Central memory CD8-positive, alpha-beta T cell (primary cell): ENCODE data around the gene PCIF1.
"Not testable (repeated sequence)": the region's sequence is repeated elsewhere in the genome, so short reads cannot be mapped to it uniquely, and the experiment has no call there.

Source experiments
- ATAC-seq: fragments of 150-1000 bp; cut with Tn5 transposase; replicated peaks from 2 replicates; pipeline ENCODE4 v1.10.0; 2022; ENCODE audit warnings: mild to moderate bottlenecking, moderate FRiP score, moderate number of reproducible peaks; ENCODE audit not compliant: poor library complexity, severe bottlenecking; ENCODE audit errors: extremely low read depth
- DNase-seq, 2 donors: peaks; one replicate each; pipeline ENCODE4 v3.0.0; 2021; ENCODE audit warnings: low spot score in 2 of 2
- H3K27ac Mint-ChIP-seq: one replicate; pipeline ENCODE4 v1.8.0; 2022; ENCODE audit warnings: low read depth, mild to moderate bottlenecking, moderate library complexity, mixed read lengths
- H3K27me3 Mint-ChIP-seq: one replicate; pipeline ENCODE4 v1.8.0; 2022; ENCODE audit warnings: mixed read lengths
- H3K36me3 Mint-ChIP-seq: one replicate; pipeline ENCODE4 v1.8.0; 2022; ENCODE audit warnings: mild to moderate bottlenecking, moderate library complexity, mixed read lengths; ENCODE audit not compliant: insufficient read depth
- H3K4me1 Mint-ChIP-seq: one replicate; pipeline ENCODE4 v1.8.0; 2022; ENCODE audit warnings: mixed read lengths
- H3K4me3 Mint-ChIP-seq: one replicate; pipeline ENCODE4 v1.8.0; 2022; ENCODE audit warnings: mild to moderate bottlenecking, moderate library complexity, mixed read lengths
- H3K9me3 Mint-ChIP-seq: one replicate; pipeline ENCODE4 v1.8.0; 2022; ENCODE audit warnings: mixed read lengths

Gene PCIF1

GRCh38 chr20:45896641-45897161, 37.8 kb upstream of the PCIF1 start:
- DNase-seq (no peak), ATAC-seq (no peak)
- peaks cover 19% of the 10 kb centered on the region for H3K36me3 Mint-ChIP-seq
- peaks cover 27% of the 10 kb centered on the region for H3K4me1 Mint-ChIP-seq
- H3K27ac Mint-ChIP-seq, result no peak overlapping the region
- H3K4me3 Mint-ChIP-seq, result no peak overlapping the region
- no peaks in the 10 kb centered on the region for H3K27me3 Mint-ChIP-seq
- no peaks in the 10 kb centered on the region for H3K9me3 Mint-ChIP-seq

DNA sequence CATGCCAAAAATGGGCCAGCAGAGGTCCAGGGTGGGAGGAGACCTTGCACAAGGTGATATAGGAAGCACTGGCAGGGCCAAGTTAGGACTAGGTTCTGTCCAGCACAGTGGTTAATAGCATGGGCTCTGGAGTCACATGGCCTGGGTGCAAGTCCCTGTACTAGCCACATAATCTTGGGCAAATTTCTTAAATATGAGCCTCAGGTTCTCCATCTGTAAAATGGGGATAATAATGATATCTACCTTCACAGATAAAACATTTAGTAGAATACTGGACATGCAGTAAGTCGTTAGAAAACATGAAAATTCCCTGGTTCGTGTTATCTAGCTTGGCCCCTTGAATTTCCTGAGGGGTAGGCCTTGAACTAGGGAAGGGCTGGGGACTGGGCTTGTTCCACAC, 37.2 kb upstream of the PCIF1 start:
- Mint-ChIP-seq H3K27ac (no peak overlapping the region), H3K27me3 (no peaks in the 10 kb centered on the region), H3K4me1 (peaks cover 23% of the 10 kb centered on the region), H3K4me3 (no peak overlapping the region), H3K36me3 (peaks cover 19% of the 10 kb centered on the region), H3K9me3 (no peaks in the 10 kb centered on the region)
- DNase-seq (no peak), ATAC-seq (no peak)

DNA sequence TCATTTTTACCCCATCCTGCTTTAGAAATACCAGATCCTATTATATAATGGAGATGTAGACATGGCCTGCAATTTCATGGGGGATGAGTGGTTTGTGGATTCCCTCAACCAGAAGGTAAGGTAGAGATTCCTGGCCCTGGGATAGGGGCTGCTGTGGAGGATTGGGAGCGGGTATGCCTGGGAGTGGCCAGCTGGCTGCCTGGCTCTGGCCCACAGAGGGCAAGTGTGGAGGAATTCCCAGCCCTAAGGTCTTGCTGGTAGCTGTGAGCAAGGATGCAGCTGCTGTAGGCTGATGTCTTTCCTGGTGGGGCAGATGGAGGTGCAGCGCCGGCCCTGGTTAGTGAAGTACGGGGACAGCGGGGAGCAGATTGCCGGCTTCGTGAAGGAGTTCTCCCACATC, 36.8 kb upstream of the PCIF1 start:
- H3K9me3 Mint-ChIP-seq, result no peaks in the 10 kb centered on the region
- H3K4me3 Mint-ChIP-seq, result no peak overlapping the region
- peaks cover 17% of the 10 kb centered on the region for H3K36me3 Mint-ChIP-seq
- H3K27me3 Mint-ChIP-seq, result no peaks in the 10 kb centered on the region
- ATAC-seq, result no peak
- DNase-seq, result no peak
- H3K27ac Mint-ChIP-seq, result no peak overlapping the region
- peaks cover 19% of the 10 kb centered on the region for H3K4me1 Mint-ChIP-seq

- no peaks in the 10 kb centered on the region for H3K27me3 Mint-ChIP-seq
- H3K4me3 Mint-ChIP-seq, result no peak overlapping the region
- no peak overlapping the region for H3K27ac Mint-ChIP-seq
- peaks cover 15% of the 10 kb centered on the region for H3K36me3 Mint-ChIP-seq
- DNase-seq, result no peak
- no peak for ATAC-seq
- no peaks in the 10 kb centered on the region for H3K9me3 Mint-ChIP-seq
- peaks cover 13% of the 10 kb centered on the region for H3K4me1 Mint-ChIP-seq
These were observed 36.2 kb upstream of the PCIF1 start for GRCh38 chr20:45898285-45898684.

GRCh38 chr20:45899046-45899835, 35.2 kb upstream of the PCIF1 start:
- H3K4me3 Mint-ChIP-seq, result no peak overlapping the region
- no peaks in the 10 kb centered on the region for H3K9me3 Mint-ChIP-seq
- peaks cover 7% of the 10 kb centered on the region for H3K4me1 Mint-ChIP-seq
- DNase-seq, result no peak
- H3K27me3 Mint-ChIP-seq, result no peaks in the 10 kb centered on the region
- H3K27ac Mint-ChIP-seq, result no peak overlapping the region
- no peak for ATAC-seq
- peaks cover 15% of the 10 kb centered on the region for H3K36me3 Mint-ChIP-seq

DNA sequence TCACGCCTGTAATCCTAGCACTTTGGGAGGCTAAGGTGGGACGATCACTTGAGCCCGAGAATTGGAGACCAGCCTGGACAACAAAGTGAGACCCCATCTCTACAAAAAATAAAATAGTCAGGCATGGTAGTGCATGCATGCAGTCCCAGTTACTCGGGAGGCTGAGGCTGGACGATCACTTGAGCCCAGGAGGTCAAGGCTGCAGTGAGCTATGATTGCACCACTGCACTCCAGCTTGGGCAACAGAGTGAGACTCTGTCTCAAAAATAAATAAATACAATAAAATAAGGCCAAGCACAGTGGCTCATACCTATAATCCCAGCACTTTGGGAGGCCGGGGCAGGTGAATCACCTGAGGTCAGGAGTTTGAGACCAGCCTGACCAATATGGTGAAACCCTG, 33.2 kb upstream of the PCIF1 start:
- not testable (repeated sequence) for H3K9me3 Mint-ChIP-seq, DNase-seq, H3K36me3 Mint-ChIP-seq, H3K4me3 Mint-ChIP-seq, H3K27me3 Mint-ChIP-seq, ATAC-seq, H3K4me1 Mint-ChIP-seq, H3K27ac Mint-ChIP-seq

- Mint-ChIP-seq H3K27ac (no peak overlapping the region), H3K4me1 (peaks cover 7% of the 10 kb centered on the region), H3K4me3 (no peak overlapping the region), H3K27me3 (no peaks in the 10 kb centered on the region), H3K36me3 (peaks cover 3% of the 10 kb centered on the region), H3K9me3 (no peaks in the 10 kb centered on the region)
- no peak for ATAC-seq
- no peak for DNase-seq
These were observed 32.2 kb upstream of the PCIF1 start for GRCh38 chr20:45902199-45902701.

GRCh38 chr20:45904583-45905504, 29.6 kb upstream of the PCIF1 start:
- Mint-ChIP-seq H3K9me3 (no peaks in the 10 kb centered on the region), H3K27me3 (no peaks in the 10 kb centered on the region), H3K36me3 (no peaks in the 10 kb centered on the region), H3K4me3 (no peak overlapping the region), H3K4me1 (no peaks in the 10 kb centered on the region), H3K27ac (no peak overlapping the region)
- no peak for ATAC-seq
- no peak for DNase-seq

- peaks cover 3% of the 10 kb centered on the region for H3K4me1 Mint-ChIP-seq
- no peak overlapping the region for H3K4me3 Mint-ChIP-seq
- no peaks in the 10 kb centered on the region for H3K36me3 Mint-ChIP-seq
- DNase-seq (no peak), ATAC-seq (no peak)
- no peaks in the 10 kb centered on the region for H3K9me3 Mint-ChIP-seq
- H3K27me3 Mint-ChIP-seq, result no peaks in the 10 kb centered on the region
- no peak overlapping the region for H3K27ac Mint-ChIP-seq
These were observed 28.9 kb upstream of the PCIF1 start for GRCh38 chr20:45905505-45906079.

- peaks cover 9% of the 10 kb centered on the region for H3K4me1 Mint-ChIP-seq
- ATAC-seq (no peak), DNase-seq (no peak)
- H3K4me3 Mint-ChIP-seq, result no peak overlapping the region
- no peaks in the 10 kb centered on the region for H3K36me3 Mint-ChIP-seq
- no peak overlapping the region for H3K27ac Mint-ChIP-seq
- no peaks in the 10 kb centered on the region for H3K27me3 Mint-ChIP-seq
- no peaks in the 10 kb centered on the region for H3K9me3 Mint-ChIP-seq
These were observed 27.1 kb upstream of the PCIF1 start for GRCh38 chr20:45907219-45907948.

GRCh38 chr20:45908084-45908483, 26.4 kb upstream of the PCIF1 start:
- ATAC-seq (no peak), DNase-seq (no peak)
- Mint-ChIP-seq H3K27ac (no peak overlapping the region), H3K36me3 (no peaks in the 10 kb centered on the region), H3K4me1 (peaks cover 9% of the 10 kb centered on the region), H3K4me3 (no peak overlapping the region), H3K27me3 (no peaks in the 10 kb centered on the region), H3K9me3 (no peaks in the 10 kb centered on the region)

GRCh38 chr20:45909336-45909808, 25.1 kb upstream of the PCIF1 start:
- no peak for DNase-seq
- Mint-ChIP-seq H3K36me3 (peaks cover 4% of the 10 kb centered on the region), H3K4me3 (no peak overlapping the region), H3K27ac (no peak overlapping the region), H3K4me1 (peaks cover 9% of the 10 kb centered on the region), H3K9me3 (no peaks in the 10 kb centered on the region), H3K27me3 (peaks cover 3% of the 10 kb centered on the region)
- ATAC-seq, result no peak
